Stimulated activated effector memory CD8-positive, alpha-beta T cell treated with anti-CD3 and anti-CD28 coated beads, Interleukin-12 subunit alpha, Interleukin-12 subunit beta, amount 100 ng/mL, for 72 hours (primary cell): ENCODE data around the gene MEP1B.

Source experiments
- ATAC-seq: fragments of 150-1000 bp; cut with Tn5 transposase; 2 replicates; pipeline ENCODE4 v1.10.0; 2021
- DNase-seq, 2 donors: peaks; one replicate each; pipeline ENCODE4 v3.0.0; 2021 to 2022; ENCODE audit warnings: low spot score in 2 of 2
- H3K27ac Mint-ChIP-seq: one replicate; pipeline ENCODE4 v1.8.0; 2022; ENCODE audit warnings: mild to moderate bottlenecking, mixed read lengths
- H3K36me3 Mint-ChIP-seq: one replicate; pipeline ENCODE4 v1.8.0; 2022; ENCODE audit warnings: mild to moderate bottlenecking, mixed read lengths
- H3K4me1 Mint-ChIP-seq: one replicate; pipeline ENCODE4 v1.8.0; 2022; ENCODE audit warnings: mixed read lengths
- H3K4me3 Mint-ChIP-seq: one replicate; pipeline ENCODE4 v1.8.0; 2022; ENCODE audit warnings: mild to moderate bottlenecking, mixed read lengths
- H3K9me3 Mint-ChIP-seq: one replicate; pipeline ENCODE4 v1.8.0; 2022; ENCODE audit warnings: mixed read lengths

The MEP1B gene

DNA sequence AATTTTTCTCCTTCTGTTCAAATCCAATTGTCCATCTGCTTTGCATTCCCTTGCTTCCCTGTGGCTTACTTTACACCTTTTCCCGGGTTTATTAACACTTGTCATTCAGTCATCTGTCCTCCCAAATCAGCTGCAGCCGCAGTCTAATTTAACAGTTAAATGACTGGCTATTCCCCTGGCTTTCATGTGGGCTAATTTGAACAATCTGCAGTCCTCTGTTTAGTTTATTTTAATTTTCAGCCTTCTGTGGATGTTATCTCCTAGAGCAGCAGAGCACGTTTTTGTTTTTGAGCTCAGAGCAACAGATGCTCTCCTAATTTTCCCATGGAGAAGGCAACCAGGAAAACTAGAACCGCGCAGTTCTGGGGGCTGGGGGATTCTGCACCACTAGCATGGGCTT, 55.0 kb downstream of the MEP1B start:
- no peaks in the 10 kb centered on the region for H3K36me3 Mint-ChIP-seq
- DNase-seq (no peak), ATAC-seq (no peak)
- H3K27ac Mint-ChIP-seq, result no peak overlapping the region
- H3K9me3 Mint-ChIP-seq, result no peaks in the 10 kb centered on the region
- no peak overlapping the region for H3K4me3 Mint-ChIP-seq
- no peaks in the 10 kb centered on the region for H3K4me1 Mint-ChIP-seq

DNA sequence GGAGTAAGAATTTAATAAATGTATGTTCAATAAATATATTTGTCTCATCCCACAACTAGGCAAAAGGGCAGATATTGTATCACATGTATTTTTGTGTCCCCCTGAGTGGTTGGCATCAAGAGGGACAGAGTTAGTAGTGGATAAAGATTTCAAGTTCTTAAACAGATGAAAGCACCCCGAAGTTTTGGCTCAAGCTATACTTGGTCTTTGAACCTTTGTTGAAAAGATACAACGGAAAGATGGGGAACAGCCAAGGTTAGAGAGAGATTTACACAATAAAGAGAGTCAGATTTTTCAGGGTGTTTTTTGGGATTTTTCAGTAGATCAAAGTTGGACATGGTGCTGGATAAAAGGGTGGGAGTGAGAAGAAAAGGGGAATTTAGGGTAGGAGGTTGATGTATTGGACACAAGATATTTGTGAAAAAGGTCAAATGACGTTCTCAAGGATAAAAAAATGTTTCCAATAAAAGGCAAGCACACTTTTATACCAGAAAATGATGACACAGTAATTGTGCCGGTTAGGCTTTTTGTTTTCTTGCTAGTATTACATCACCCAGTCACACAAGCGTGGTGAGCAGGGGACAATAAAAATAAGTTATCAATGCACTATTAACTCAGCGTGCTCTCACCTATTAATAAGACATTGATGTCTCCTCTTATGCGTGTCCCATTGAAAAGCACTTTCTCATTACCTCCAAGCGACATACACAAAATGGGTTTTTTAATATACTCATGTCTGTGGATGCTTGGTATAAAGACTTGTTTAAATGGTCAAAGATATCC, 59.5 kb downstream of the MEP1B start:
- DNase-seq (no peak), ATAC-seq (no peak)
- no peak overlapping the region for H3K27ac Mint-ChIP-seq
- no peak overlapping the region for H3K4me3 Mint-ChIP-seq
- H3K36me3 Mint-ChIP-seq, result no peaks in the 10 kb centered on the region
- no peaks in the 10 kb centered on the region for H3K9me3 Mint-ChIP-seq
- H3K4me1 Mint-ChIP-seq, result no peaks in the 10 kb centered on the region

DNA sequence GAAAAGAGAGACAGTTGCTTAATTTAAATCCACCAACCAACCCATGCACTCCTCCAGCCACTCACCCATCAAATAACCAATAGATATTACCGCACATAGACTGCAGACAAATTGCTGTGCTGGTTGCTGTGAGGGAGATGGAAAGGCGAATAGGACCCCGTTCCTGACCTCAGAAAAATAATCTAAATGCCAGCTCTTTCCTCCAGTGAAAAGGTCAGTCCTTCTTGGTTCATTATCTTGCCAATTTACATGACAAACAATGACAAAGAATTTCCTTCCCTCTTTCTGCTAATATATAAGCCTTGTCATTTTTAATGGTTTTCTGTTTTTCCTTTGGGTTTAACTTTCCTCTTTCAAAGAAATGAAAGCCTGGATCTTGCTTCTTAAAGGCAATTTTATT, 61.6 kb downstream of the MEP1B start:
- Mint-ChIP-seq H3K4me3 (no peak overlapping the region), H3K4me1 (no peaks in the 10 kb centered on the region), H3K9me3 (no peaks in the 10 kb centered on the region), H3K27ac (no peak overlapping the region), H3K36me3 (no peaks in the 10 kb centered on the region)
- ATAC-seq (no peak), DNase-seq (no peak)

DNA sequence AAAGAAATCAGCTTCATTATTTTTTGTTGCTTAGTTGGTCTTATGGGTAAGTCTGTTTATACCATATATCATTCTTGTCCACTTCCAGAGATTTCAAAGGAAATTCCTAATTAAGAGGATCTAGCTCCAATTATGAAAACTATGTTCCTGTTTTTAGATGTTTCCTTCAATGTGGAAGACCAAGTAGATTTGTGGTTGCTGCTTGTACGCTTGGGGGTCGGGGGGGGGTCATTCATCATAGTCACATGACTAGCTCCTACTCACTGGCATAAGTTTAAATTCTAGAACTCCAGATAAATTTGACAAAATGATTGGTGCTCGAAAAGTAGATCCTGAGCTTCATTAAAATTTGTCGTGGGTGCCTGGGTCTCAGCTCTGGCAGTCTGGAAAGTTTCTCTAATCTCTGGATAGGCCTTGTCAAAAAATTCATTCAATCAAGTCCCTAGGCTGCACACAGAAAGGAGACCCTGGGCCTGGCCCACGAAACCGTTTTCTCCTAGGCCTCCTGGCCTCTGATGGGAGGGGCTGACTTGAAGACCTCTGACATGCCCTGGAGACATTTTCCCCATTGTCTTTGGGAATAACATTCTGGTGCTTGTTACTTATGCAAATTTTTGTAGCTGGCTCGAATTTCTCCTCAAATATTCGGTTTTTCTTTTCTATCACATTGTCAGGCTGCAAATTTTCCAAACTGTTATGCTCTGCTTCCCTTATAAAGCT, 62.5 kb downstream of the MEP1B start:
- Mint-ChIP-seq H3K4me3 (no peak overlapping the region), H3K36me3 (no peaks in the 10 kb centered on the region), H3K27ac (no peak overlapping the region), H3K4me1 (no peaks in the 10 kb centered on the region), H3K9me3 (no peaks in the 10 kb centered on the region)
- DNase-seq (no peak), ATAC-seq (no peak)

DNA sequence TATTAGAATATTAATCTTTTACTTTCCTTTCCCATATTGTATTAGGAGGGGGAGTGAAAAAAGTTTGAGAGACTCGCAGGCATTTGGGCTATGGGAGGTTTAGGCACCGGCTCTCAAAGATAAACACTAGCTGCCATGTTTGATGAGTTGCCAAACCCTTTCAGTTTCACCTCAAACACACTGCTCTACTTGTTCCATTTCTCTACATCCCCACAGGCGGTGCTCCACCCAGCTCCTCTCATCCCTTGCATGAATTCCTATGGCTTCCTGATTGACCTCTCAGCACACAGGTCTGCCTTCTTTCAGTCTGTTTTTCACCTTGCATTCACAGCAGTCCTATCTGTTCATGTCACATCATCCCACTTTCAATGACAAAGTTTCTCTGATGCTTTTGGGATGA, 65.7 kb downstream of the MEP1B start:
- H3K36me3 Mint-ChIP-seq, result no peaks in the 10 kb centered on the region
- no peaks in the 10 kb centered on the region for H3K9me3 Mint-ChIP-seq
- no peaks in the 10 kb centered on the region for H3K4me1 Mint-ChIP-seq
- no peak for DNase-seq
- no peak overlapping the region for H3K4me3 Mint-ChIP-seq
- H3K27ac Mint-ChIP-seq, result no peak overlapping the region
- ATAC-seq, result no peak

DNA sequence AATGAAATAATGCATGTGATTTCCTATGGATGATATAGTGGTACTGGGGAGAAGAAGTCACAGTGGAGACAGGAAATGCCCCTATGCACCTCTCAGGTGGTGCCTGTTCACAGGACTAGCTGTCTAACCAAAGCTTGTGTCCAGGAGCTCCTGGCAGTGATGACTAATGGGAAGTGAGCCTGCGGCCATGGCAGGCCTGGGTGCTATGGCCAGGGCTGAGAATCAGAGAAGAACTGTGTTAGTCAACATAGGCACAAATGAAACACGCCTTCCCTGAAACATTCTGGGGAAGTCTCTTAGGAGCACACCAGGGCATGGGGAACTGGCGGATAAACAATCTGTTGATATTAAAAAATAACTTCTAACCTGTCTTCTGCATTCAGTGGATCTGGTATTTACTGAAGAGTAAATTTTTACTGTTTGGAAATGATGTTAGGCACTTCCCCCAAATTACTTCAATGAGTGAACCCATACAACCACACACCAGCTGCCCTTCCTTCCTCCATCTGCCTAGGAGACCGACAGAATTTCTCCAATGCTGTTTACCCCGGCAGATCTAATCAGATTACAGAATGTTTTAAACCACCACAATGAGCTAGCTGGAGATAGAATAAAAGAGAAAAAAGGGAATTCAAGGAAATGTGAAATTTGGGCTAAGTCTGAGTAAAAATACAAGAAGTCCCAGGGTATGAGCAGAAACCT, 67.4 kb downstream of the MEP1B start:
- H3K4me3 Mint-ChIP-seq, result no peak overlapping the region
- ATAC-seq, result no peak
- no peaks in the 10 kb centered on the region for H3K9me3 Mint-ChIP-seq
- no peaks in the 10 kb centered on the region for H3K36me3 Mint-ChIP-seq
- H3K27ac Mint-ChIP-seq, result no peak overlapping the region
- H3K4me1 Mint-ChIP-seq, result no peaks in the 10 kb centered on the region
- DNase-seq, result no peak

DNA sequence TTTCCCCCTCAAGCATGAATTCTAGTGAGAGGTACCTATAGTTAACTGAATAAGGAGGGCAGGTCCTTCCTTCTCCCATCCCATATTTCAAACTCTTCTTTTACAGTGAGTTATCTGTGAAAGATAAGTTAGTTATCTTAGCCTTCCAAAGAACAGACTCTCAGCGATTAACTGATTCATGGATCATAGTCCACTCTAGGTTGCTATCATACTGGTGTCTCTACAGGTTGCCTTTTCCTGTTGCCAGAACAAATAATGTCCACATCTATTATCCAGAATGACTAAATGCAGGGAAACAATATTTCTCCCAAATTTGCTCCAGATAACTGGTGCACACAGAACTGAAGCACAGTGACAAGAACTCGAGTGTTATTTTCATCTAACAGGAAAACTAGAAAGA, 68.3 kb downstream of the MEP1B start:
- Mint-ChIP-seq H3K4me3 (no peak overlapping the region), H3K4me1 (no peaks in the 10 kb centered on the region), H3K9me3 (no peaks in the 10 kb centered on the region), H3K27ac (no peak overlapping the region), H3K36me3 (no peaks in the 10 kb centered on the region)
- ATAC-seq (no peak), DNase-seq (no peak)

DNA sequence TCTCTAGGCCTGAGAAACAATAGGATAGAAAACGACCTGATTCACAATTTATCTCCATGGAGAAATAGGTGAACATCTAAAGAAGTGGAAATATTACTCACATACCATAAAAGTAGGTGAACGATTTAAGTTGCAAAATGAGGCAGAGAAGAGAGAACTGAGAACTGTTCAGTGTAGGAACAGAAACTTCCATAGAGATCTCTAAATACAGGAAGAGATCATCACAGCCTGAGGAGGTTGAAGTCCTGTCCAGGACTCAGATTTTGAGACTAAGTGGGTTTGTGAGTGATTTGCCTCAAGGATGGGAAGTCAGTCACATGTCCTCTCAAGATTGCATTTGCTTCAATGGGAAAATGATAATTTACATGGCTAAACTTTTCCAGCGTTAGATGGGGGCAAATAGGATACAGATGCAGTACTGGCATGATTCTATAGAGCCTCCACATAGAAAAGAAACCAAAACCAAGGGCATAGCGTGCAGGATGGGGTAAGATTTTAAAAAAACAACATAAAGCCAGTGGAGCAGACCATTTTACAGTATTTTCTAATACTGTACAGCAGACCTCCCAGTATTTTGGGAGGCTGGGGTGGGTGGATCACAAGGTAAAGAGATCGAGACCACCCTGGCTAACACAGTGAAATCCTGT, 68.8 kb downstream of the MEP1B start:
- Mint-ChIP-seq H3K4me3 (no peak overlapping the region), H3K27ac (no peak overlapping the region)

DNA sequence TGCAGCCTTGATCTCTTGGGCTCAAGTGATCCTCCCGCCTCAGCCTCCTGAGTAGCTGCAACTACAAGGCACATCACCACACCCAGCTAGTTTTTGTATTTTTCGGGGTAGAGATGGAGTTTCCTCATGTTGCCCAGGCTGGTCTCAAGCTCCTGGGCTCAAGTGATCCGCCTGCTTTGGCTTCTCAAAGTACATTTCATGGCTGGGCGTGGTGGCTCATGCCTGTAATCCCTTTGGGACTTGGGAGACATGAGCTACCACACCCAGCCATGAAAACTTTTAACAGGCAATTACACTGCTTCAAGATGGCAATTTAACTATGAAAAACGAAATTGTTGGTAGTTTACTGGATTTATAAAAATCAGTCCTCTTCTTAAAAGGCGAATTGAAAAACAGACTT, 69.7 kb downstream of the MEP1B start:
- H3K27ac Mint-ChIP-seq, result no peak overlapping the region

More for the DNA sequence above, 68.8 kb downstream of the MEP1B start:
- no peak for DNase-seq
- Mint-ChIP-seq H3K4me1 (no peaks in the 10 kb centered on the region), H3K9me3 (no peaks in the 10 kb centered on the region), H3K36me3 (no peaks in the 10 kb centered on the region)
- no peak for ATAC-seq

DNA sequence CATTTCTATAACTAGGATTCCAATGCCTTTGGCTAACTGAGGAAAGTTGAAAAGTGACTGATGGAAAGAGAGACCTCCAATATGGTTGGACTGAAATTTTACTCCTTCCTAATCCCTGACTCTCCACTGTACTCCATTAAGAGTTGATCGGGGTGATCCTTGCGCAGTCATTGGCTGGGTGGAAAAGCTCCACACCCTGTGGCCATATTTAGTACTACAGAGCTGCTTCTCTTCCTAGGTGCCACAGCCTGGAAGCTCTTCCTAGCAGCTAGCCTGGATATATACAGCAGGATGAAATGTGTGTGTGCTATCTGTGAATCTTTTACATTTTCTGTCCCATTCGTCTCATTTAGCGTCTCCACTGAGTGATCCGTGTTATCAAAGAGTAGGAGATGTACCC, 71.2 kb downstream of the MEP1B start:
- Mint-ChIP-seq H3K4me1 (no peaks in the 10 kb centered on the region), H3K9me3 (no peaks in the 10 kb centered on the region), H3K4me3 (no peak overlapping the region), H3K36me3 (no peaks in the 10 kb centered on the region), H3K27ac (no peak overlapping the region)
- DNase-seq (no peak), ATAC-seq (no peak)

More for the DNA sequence above, 69.7 kb downstream of the MEP1B start:
- DNase-seq (no peak), ATAC-seq (no peak)
- H3K9me3 Mint-ChIP-seq, result no peaks in the 10 kb centered on the region
- H3K4me1 Mint-ChIP-seq, result no peaks in the 10 kb centered on the region
- no peak overlapping the region for H3K4me3 Mint-ChIP-seq
- no peaks in the 10 kb centered on the region for H3K36me3 Mint-ChIP-seq

DNA sequence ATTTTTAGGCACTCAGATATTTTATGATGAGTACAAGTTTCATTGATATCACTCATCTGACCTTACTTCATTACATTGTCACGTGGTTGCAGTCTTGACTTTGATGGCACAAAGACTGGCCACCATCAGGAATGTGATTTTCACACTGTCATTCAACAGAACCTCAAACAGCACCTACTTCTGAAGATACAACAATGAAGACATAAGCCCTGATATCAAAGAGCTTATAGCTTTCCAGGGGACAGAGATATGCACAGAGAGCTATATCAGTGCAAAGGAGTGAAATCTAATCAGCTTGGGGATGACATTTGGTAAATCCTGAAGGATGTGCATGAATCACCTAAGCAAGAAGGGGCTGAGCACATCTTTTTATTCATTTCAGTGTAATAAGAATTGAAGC, 72.3 kb downstream of the MEP1B start:
- Mint-ChIP-seq H3K36me3 (no peaks in the 10 kb centered on the region), H3K9me3 (no peaks in the 10 kb centered on the region), H3K4me1 (no peaks in the 10 kb centered on the region), H3K27ac (no peak overlapping the region), H3K4me3 (no peak overlapping the region)
- ATAC-seq (no peak), DNase-seq (no peak)

DNA sequence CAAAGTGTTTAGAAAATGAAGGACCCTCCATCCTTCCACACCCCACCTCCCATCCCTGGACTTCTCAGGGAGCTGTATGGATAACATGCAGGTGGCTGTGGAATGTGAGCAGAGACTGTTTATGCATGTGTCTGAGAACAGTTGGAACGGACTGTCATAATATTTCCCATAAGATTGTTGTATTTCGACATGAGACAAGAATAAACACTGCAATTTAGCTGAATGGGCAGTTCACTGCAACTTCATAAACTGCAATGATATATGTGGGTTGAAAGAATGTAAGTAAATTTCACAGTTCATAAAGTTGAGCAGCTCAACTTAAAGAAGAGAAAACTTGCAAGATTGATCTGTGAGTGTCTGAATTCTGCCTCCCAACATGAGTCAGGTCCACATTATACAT, 74.6 kb downstream of the MEP1B start:
- ATAC-seq, result no peak
- H3K4me3 Mint-ChIP-seq, result no peak overlapping the region
- no peaks in the 10 kb centered on the region for H3K9me3 Mint-ChIP-seq
- DNase-seq, result no peak
- H3K36me3 Mint-ChIP-seq, result no peaks in the 10 kb centered on the region
- no peaks in the 10 kb centered on the region for H3K4me1 Mint-ChIP-seq
- no peak overlapping the region for H3K27ac Mint-ChIP-seq

DNA sequence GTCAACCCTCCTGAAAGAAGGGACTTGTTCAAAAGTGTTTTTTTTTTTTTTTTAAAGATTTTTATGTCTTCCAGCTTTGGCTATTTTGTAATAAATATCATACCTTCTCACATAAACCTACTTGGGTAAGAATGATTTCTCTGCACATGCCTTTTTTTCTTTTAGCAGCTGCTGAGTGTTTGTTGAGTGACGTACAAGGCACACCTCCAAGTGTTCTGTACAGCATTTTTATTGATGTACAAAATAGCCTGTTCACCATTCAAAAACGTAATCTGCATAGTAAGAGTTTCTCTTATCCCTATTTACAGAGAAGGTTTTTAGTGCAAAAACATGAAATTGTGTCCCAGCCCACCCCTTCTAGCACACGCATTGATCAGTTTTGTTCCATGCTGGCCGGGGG, 77.6 kb downstream of the MEP1B start:
- no peak for DNase-seq
- no peak for ATAC-seq
- H3K4me3 Mint-ChIP-seq, result no peak overlapping the region
- no peaks in the 10 kb centered on the region for H3K9me3 Mint-ChIP-seq
- H3K36me3 Mint-ChIP-seq, result no peaks in the 10 kb centered on the region
- no peak overlapping the region for H3K27ac Mint-ChIP-seq
- H3K4me1 Mint-ChIP-seq, result no peaks in the 10 kb centered on the region
